HepG2 (cell line): Measurements from ENCODE around the gene STK24. TPM values are rescaled to one million over a fixed set of nuclear protein-coding genes. Genes with fewer than 3 reads are reported as not detected.

ENCODE experiments used
- ATAC-seq: fragments of 200-7000 bp; cut with Tn5 transposase; 3 replicates; pipeline ENCODE4 v1.9.1; 2020; ENCODE audit warnings: mild to moderate bottlenecking, moderate library complexity
- BruUV-seq: library from RNA; stranded (reverse); fragments of 400-500 nt; replicated peaks from 2 replicates; lab custom pipeline; 2021; lab: Mats Ljungman, UMichigan
- CTCF ChIA-PET: fragments of 300-600 bp; formaldehyde crosslinking; extraction: SDS; loops from one replicate; lab custom pipeline; 2021; ENCODE audit warnings: low total read pairs, inconsistent platforms, low intra/inter-chr PET ratio; lab: Yijun Ruan, JAX
- POLR2A ChIA-PET: fragments of 350-600 bp; sonication (Branson Sonifier 250); formaldehyde crosslinking; loops from one replicate; lab custom pipeline; 2020; ENCODE audit warnings: antibody characterized with exemption, inconsistent platforms; lab: Yijun Ruan, JAX
- DNase-seq: peaks from one replicate; pipeline ENCODE4 v3.0.0-alpha.2; 2015; ENCODE audit warnings: low spot score
- FAIRE-seq: peaks from 3 replicates; lab custom pipeline; 2011; peaks lifted over from hg19 to GRCh38; lab: Jason Lieb, UNC
- H2AFZ ChIP-seq: one replicate; pipeline ENCODE4 v1.6.1; 2011; ENCODE audit warnings: low read length, inconsistent platforms
- H3K27ac ChIP-seq: fragments of 300-600 bp; 3 replicates; pipeline ENCODE4 v1.8.0; 2011; ENCODE audit warnings: mixed run types, mild to moderate bottlenecking, mixed read lengths, low read length, inconsistent platforms; ENCODE audit not compliant: insufficient read depth; ENCODE audit errors: extremely low read length
- H3K27me3 ChIP-seq, 2 experiments: fragments of 200-600 bp in 1 of 2; 2 replicates in 1 of 2; 3 replicates in 1 of 2; pipeline versions ENCODE4 v1.6.0 to v1.8.0; 2011; ENCODE audit warnings: low read length in 2 of 2, mild to moderate bottlenecking in 2 of 2, moderate library complexity in 2 of 2, inconsistent platforms in 1 of 2; ENCODE audit not compliant: insufficient read depth in 2 of 2, control insufficient read depth in 1 of 2
- H3K36me3 ChIP-seq, 2 experiments: fragments of 200-600 bp in 1 of 2; replicated peaks in 1 of 2; 2 replicates in 1 of 2; 3 replicates in 1 of 2; pipeline versions ENCODE4 v1.5.1 to v1.8.0; 2011; ENCODE audit warnings: low read length in 2 of 2, inconsistent platforms in 1 of 2; ENCODE audit not compliant: insufficient read depth in 2 of 2, control insufficient read depth in 1 of 2
- H3K4me1 ChIP-seq: 2 replicates; pipeline ENCODE4 v1.5.1; 2012; ENCODE audit warnings: low read length, inconsistent platforms; ENCODE audit not compliant: insufficient read depth
- H3K4me2 ChIP-seq: 2 replicates; pipeline ENCODE4 v1.6.0; 2011; ENCODE audit warnings: low read depth, low read length, inconsistent platforms
- H3K4me3 ChIP-seq, 3 experiments: fragments of 200-600 bp in 1 of 3; sonication (generic), shearing (Covaris generic) in 1 of 3; replicated peaks in 1 of 3; 2 replicates each; pipeline ENCODE4 v1.5.1; 2011 to 2016; ENCODE audit warnings: low read length in 3 of 3, inconsistent platforms in 2 of 3, low read depth in 2 of 3, mild to moderate bottlenecking in 2 of 3, control low read depth in 1 of 3, mixed read lengths in 1 of 3; ENCODE audit not compliant: insufficient read depth in 1 of 3
- H3K79me2 ChIP-seq: one replicate; pipeline ENCODE4 v1.6.1; 2011; ENCODE audit warnings: low read length, inconsistent platforms; ENCODE audit not compliant: insufficient read depth
- H3K9ac ChIP-seq: 2 replicates; pipeline ENCODE4 v1.6.0; 2011; ENCODE audit warnings: mild to moderate bottlenecking, low read depth, low read length, inconsistent platforms; ENCODE audit not compliant: insufficient read depth
- H3K9me3 ChIP-seq: 2 replicates; pipeline ENCODE4 v1.5.1; 2012; ENCODE audit warnings: mild to moderate bottlenecking, low read length
- H4K20me1 ChIP-seq: 2 replicates; pipeline ENCODE4 v1.6.0; 2011; ENCODE audit warnings: inconsistent platforms, mild to moderate bottlenecking, low read length, moderate library complexity; ENCODE audit not compliant: insufficient read depth
- ARID2 ChIP-seq: sonication (generic); formaldehyde crosslinking; IDR thresholded peaks from 2 replicates; pipeline ENCODE4 v1.8.1; 2022; ENCODE audit warnings: mild to moderate bottlenecking, missing genetic modification reagents, borderline replicate concordance
- CENPBD1 ChIP-seq: sonication (generic); formaldehyde crosslinking; IDR thresholded peaks from 2 replicates; pipeline ENCODE4 v1.8.0; 2022; ENCODE audit warnings: missing genetic modification reagents, low read depth, mild to moderate bottlenecking, borderline replicate concordance
- CENPX ChIP-seq: sonication (generic); formaldehyde crosslinking; IDR thresholded peaks from 2 replicates; pipeline ENCODE4 v1.9.0; 2021; ENCODE audit warnings: mild to moderate bottlenecking, missing genetic modification reagents, moderate library complexity
- HINFP ChIP-seq: sonication (generic); formaldehyde crosslinking; IDR thresholded peaks from 2 replicates; pipeline ENCODE4 v1.4.0; 2020; ENCODE audit warnings: low read depth, mild to moderate bottlenecking, missing genetic modification reagents
- MZF1 ChIP-seq: sonication (generic); formaldehyde crosslinking; IDR thresholded peaks from 2 replicates; pipeline ENCODE4 v1.8.1; 2023; ENCODE audit warnings: mild to moderate bottlenecking, missing genetic modification reagents, borderline replicate concordance
- NCOA2 ChIP-seq: sonication (generic); formaldehyde crosslinking; IDR thresholded peaks from 2 replicates; pipeline ENCODE4 v1.8.0; 2022; ENCODE audit warnings: inconsistent platforms
- NR2F1 ChIP-seq, 2 experiments: fragments of 450-650 bp in 1 of 2; formaldehyde crosslinking in 1 of 2; IDR thresholded peaks; 2 replicates each; pipeline versions ENCODE4 v1.5.0 to v1.6.1; 2016 to 2020; ENCODE audit warnings: mild to moderate bottlenecking in 1 of 2, missing compliant biosample characterization in 1 of 2, missing genetic modification reagents in 1 of 2, moderate library complexity in 1 of 2
- RXRB ChIP-seq: IDR thresholded peaks from 2 replicates; pipeline ENCODE4 v1.6.1; 2016; ENCODE audit warnings: borderline replicate concordance, missing genetic modification reagents, missing compliant biosample characterization
- XBP1 ChIP-seq: sonication (generic); formaldehyde crosslinking; IDR thresholded peaks from 2 replicates; pipeline ENCODE4 v1.5.0; 2020; ENCODE audit warnings: missing genetic modification reagents
- ZBTB3 ChIP-seq: sonication (generic); formaldehyde crosslinking; IDR thresholded peaks from 2 replicates; pipeline ENCODE4 v1.4.0; 2020; ENCODE audit warnings: low read depth, mild to moderate bottlenecking, moderate library complexity, missing genetic modification reagents, borderline replicate concordance
- ZKSCAN8 ChIP-seq: IDR thresholded peaks from 2 replicates; pipeline ENCODE4 v1.6.1; 2016; ENCODE audit warnings: borderline replicate concordance, missing genetic modification reagents, missing compliant biosample characterization
- ZNF224 ChIP-seq: sonication (generic); formaldehyde crosslinking; IDR thresholded peaks from 2 replicates; pipeline ENCODE4 v1.5.0; 2020; ENCODE audit warnings: mild to moderate bottlenecking, missing genetic modification reagents
- ZSCAN29 ChIP-seq: sonication (generic); formaldehyde crosslinking; conservative IDR thresholded peaks from 2 replicates; pipeline ENCODE4 v1.4.0; 2020; ENCODE audit warnings: mild to moderate bottlenecking, missing genetic modification reagents
- WGBS: methylation state at CpG from one replicate; pipeline ENCODE4 v1.1.6; 2017; ENCODE audit warnings: low lambda C conversion rate; 5-methylcytosine and 5-hydroxymethylcytosine counted together
- in situ Hi-C: cut with HindIII; loops from 2 replicates; pipeline ENCODE4 v1.10.0; 2017; ENCODE audit warnings: low pct_unique_long_range_greater_than_20kb; ENCODE audit not compliant: extremely low pct_ligation_motif_present
- intact Hi-C: fragments of 100-400 bp; cut with micrococcal nuclease; formaldehyde crosslinking; loops from one replicate; pipeline ENCODE4 v1.10.0; 2022; ENCODE audit not compliant: unreplicated experiment
- polyA plus RNA-seq, 8 experiments: library from polyadenylated mRNA; depleted of rRNA in 3 of 8; stranded (reverse) in 7 of 8; unstranded in 1 of 8; fragments of >200 nt; fragmentation: Illumina TruSeq in 4 of 8; extraction: Trizol in 4 of 8; gene quantifications; 2 replicates each; pipeline versions ENCODE4 v1.2.1 to v1.2.3, GENCODE V29; 2011 to 2016; ENCODE audit warnings: low read depth in 4 of 8, missing spikeins in 1 of 8, mixed read lengths in 1 of 8; ENCODE audit not compliant: insufficient read depth in 1 of 8
- total RNA-seq, 5 experiments: library from RNA; depleted of rRNA; stranded (reverse); fragments of >200 nt; fragmentation: Illumina TruSeq; extraction: Trizol; gene quantifications; 2 replicates each; pipeline ENCODE4 v1.2.3, GENCODE V29; 2016; ENCODE audit warnings: low read depth in 1 of 5

Gene STK24
- total and polyA plus RNA-seq, 2 of the 13 experiments (the other 11 are each of a cell fraction or from before 2014, with no cell fraction given), result 51.3 to 73.0 TPM

- CTCF ChIA-PET, result no interaction called here
- peaks cover 4% of the 10 kb centered on the region for H3K79me2 ChIP-seq
- no peak overlapping the region for H3K4me2 ChIP-seq
- ATAC-seq, result no peak
- POLR2A ChIA-PET, result no interaction called here
- H3K9ac ChIP-seq, result no peak overlapping the region
- no peak overlapping the region for H2AFZ ChIP-seq
- in situ Hi-C loops, result no loop called here
- BruUV-seq, result no TSS peak
- intact Hi-C loops, result loop anchor here (5.0 kb wide), 1 partner anchor 71 kb away; no protein-coding TSS in a partner anchor
- peaks cover 35% of the 10 kb centered on the region for H3K4me1 ChIP-seq
- H3K27me3 ChIP-seq, result no peaks in the 10 kb centered on the region
- H3K4me3 ChIP-seq, result no peak overlapping the region
- H3K27ac ChIP-seq, result no peak overlapping the region
- no peak for TF ChIP-seq CENPX
- no peak for TF ChIP-seq ZNF224 (CRISPR knock-in tag)
- DNase-seq, result no peak
- H4K20me1 ChIP-seq, result peaks cover 18% of the 10 kb centered on the region
- H3K9me3 ChIP-seq, result no peaks in the 10 kb centered on the region
- peaks cover 30 to 75% of the 10 kb centered on the region in 2 experiments for H3K36me3 ChIP-seq
- WGBS, result 90% methylated on average over 5 of the region's 6 CpGs
- no peak for FAIRE-seq
Observed at GRCh38 chr13:98470920-98471319, 106.0 kb downstream of the STK24 start.

GRCh38 chr13:98468929-98469328 is 108.0 kb downstream of the STK24 start:
- POLR2A ChIA-PET, result no interaction called here
- 94% methylated on average over 9 of the region's 20 CpGs for WGBS
- FAIRE-seq, result no peak
- H2AFZ ChIP-seq, result no peak overlapping the region
- no peaks in the 10 kb centered on the region for H3K9me3 ChIP-seq
- no peak overlapping the region for H3K4me2 ChIP-seq
- peaks cover 4% of the 10 kb centered on the region for H3K79me2 ChIP-seq
- intact Hi-C loops (loop anchor here (2.0 to 5.0 kb wide), 2 partner anchors 184 to 203 kb away; no protein-coding TSS in a partner anchor), in situ Hi-C loops (loop anchor here (10.0 kb wide), 1 partner anchor 376 kb away; no protein-coding TSS in a partner anchor)
- BruUV-seq, result no TSS peak
- CTCF ChIA-PET, result no interaction called here
- ATAC-seq, result no peak
- peaks cover 14% of the 10 kb centered on the region for H4K20me1 ChIP-seq
- H3K4me1 ChIP-seq, result peaks cover 23% of the 10 kb centered on the region
- no peak overlapping the region for H3K4me3 ChIP-seq
- no peak for TF ChIP-seq HINFP
- no peak for TF ChIP-seq ARID2 (CRISPR knock-in tag)
- no peak for TF ChIP-seq NR2F1 (CRISPR knock-in tag; IDR thresholded peaks at IDR 0.05)
- TF ChIP-seq RXRB (CRISPR knock-in tag), result no peak
- no peak for TF ChIP-seq MZF1 (CRISPR knock-in tag)
- no peak for TF ChIP-seq ZBTB3 (CRISPR knock-in tag)
- no peak for TF ChIP-seq ZKSCAN8 (CRISPR knock-in tag)
- TF ChIP-seq CENPBD1 (CRISPR knock-in tag), result no peak
- TF ChIP-seq XBP1 (CRISPR knock-in tag), result no peak
- TF ChIP-seq ZSCAN29, result no peak
- TF ChIP-seq NCOA2 (CRISPR knock-in tag), result no peak
- no peak overlapping the region for H3K9ac ChIP-seq
- peaks cover 30 to 79% of the 10 kb centered on the region in 2 experiments for H3K36me3 ChIP-seq
- no peak for DNase-seq
- H3K27me3 ChIP-seq, result no peaks in the 10 kb centered on the region
- H3K27ac ChIP-seq, result no peak overlapping the region
